Brain microvascular endothelial cell (primary cell): ENCODE measurements around the gene LY6G6F.

Experiments used
- DNase-seq: peaks from one replicate; pipeline ENCODE4 v3.0.0-alpha.2; 2020
- H3K27ac ChIP-seq: fragments of 250-450 bp; sonication (Bioruptor Pico); 2 replicates; pipeline ENCODE4 v1.5.1; 2020; ENCODE audit warnings: mild to moderate bottlenecking, moderate library complexity
- H3K27me3 ChIP-seq: fragments of 250-450 bp; sonication (Bioruptor Pico); replicated peaks from 2 replicates; pipeline ENCODE4 v1.5.1; 2020; ENCODE audit warnings: mild to moderate bottlenecking
- H3K36me3 ChIP-seq: fragments of 250-450 bp; sonication (Bioruptor Pico); replicated peaks from 2 replicates; pipeline ENCODE4 v1.5.1; 2020; ENCODE audit warnings: mild to moderate bottlenecking
- H3K4me3 ChIP-seq: 2 replicates; pipeline ENCODE4 v1.5.1; 2011; ENCODE audit warnings: low read depth, mild to moderate bottlenecking, control low read depth, low read length, moderate library complexity
- CTCF ChIP-seq: IDR thresholded peaks from 2 replicates; pipeline ENCODE4 v1.5.1; 2011; ENCODE audit warnings: low read depth, mild to moderate bottlenecking, moderate library complexity, low read length, control low read depth, inconsistent platforms; ENCODE audit errors: missing control alignments
- in situ Hi-C: cut with HindIII; loops from 2 replicates; pipeline ENCODE4 v1.10.0; 2017; ENCODE audit warnings: low sequenced_read_pairs, low pct_ligation_motif_present

Gene LY6G6F

GRCh38 chr6:31663961-31664789 lies 42.5 kb upstream of the LY6G6F start:
- DNase-seq = peak; percentile 63
- Histone ChIP-seq H3K27me3 (no peaks in the 10 kb centered on the region), H3K27ac (peak overlapping the region; percentile 72), H3K36me3 (peaks cover 35% of the 10 kb centered on the region), H3K4me3 (peak overlapping the region; percentile 77)
- in situ Hi-C loops = no loop called here
- TF ChIP-seq CTCF = peak; percentile 25

- Histone ChIP-seq H3K36me3 (peaks cover 43% of the 10 kb centered on the region), H3K4me3 (peak within 1 kb of the TSS; percentile 77), H3K27ac (peak within 1 kb of the TSS; percentile 72), H3K27me3 (no peaks in the 10 kb centered on the region)
- in situ Hi-C loops = no loop called here
- TF ChIP-seq CTCF = no peak
- DNase-seq = peak; percentile 92
Measured at GRCh38 chr6:31664790-31665500, 41.7 kb upstream of the LY6G6F start, which contains the start of gene GPANK1. GPANK1 (minus strand) TSS chr6:31664997; CDS start chr6:31664478, 519 bp downstream.

GRCh38 chr6:31665501-31666336 lies 40.9 kb upstream of the LY6G6F start, which contains the start of gene CSNK2B:
CSNK2B (plus strand) TSS chr6:31666080; CDS start chr6:31666832, 752 bp downstream.
- H3K4me3 ChIP-seq = peak within 1 kb of the TSS; percentile 77
- no peak for TF ChIP-seq CTCF
- H3K27me3 ChIP-seq = no peaks in the 10 kb centered on the region
- peaks cover 50% of the 10 kb centered on the region for H3K36me3 ChIP-seq
- peak; percentile 98 for DNase-seq
- in situ Hi-C loops = no loop called here
- H3K27ac ChIP-seq = peak within 1 kb of the TSS; percentile 72

- Histone ChIP-seq H3K4me3 (peak overlapping the region; percentile 77), H3K27me3 (no peaks in the 10 kb centered on the region), H3K27ac (peak overlapping the region; percentile 72), H3K36me3 (peaks cover 58% of the 10 kb centered on the region)
- no peak for DNase-seq
- in situ Hi-C loops = no loop called here
- no peak for TF ChIP-seq CTCF
Measured at GRCh38 chr6:31666337-31666965, 40.2 kb upstream of the LY6G6F start.

- H3K27ac ChIP-seq = no peak within 1 kb of the TSS
- peaks cover 72% of the 10 kb centered on the region for H3K36me3 ChIP-seq
- no peak within 1 kb of the TSS for H3K4me3 ChIP-seq
- in situ Hi-C loops = no loop called here
- no peaks in the 10 kb centered on the region for H3K27me3 ChIP-seq
- no peak for DNase-seq
- no peak for TF ChIP-seq CTCF
Measured at GRCh38 chr6:31669676-31670075, 37.0 kb upstream of the LY6G6F start, which contains the start of gene LY6G5B. LY6G5B (plus strand) TSS chr6:31669976; CDS start chr6:31670951, 975 bp downstream.
